Measurements from ENCODE around the gene SLF2. TPM values are rescaled to one million over a fixed set of nuclear protein-coding genes. Genes with fewer than 3 reads are reported as not detected.
A peak's percentile ranks its signal among the peaks of the same experiment; 100 is the strongest.
"Not testable (repeated sequence)": the region's sequence is repeated elsewhere in the genome, so short reads cannot be mapped to it uniquely, and the experiment has no call there.

The SLF2 gene
- polyA plus RNA-seq, 4 donors, result 25.8 to 50.7 (median 35.5) TPM

GRCh38 chr10:100975397-100975796 lies 62.6 kb downstream of the SLF2 start:
- DNase-seq (ENCODE audit: low read depth in 4 of 4, low spot score in 2 of 4), result not testable (repeated sequence)

GRCh38 chr10:100976906-100977305 lies 64.1 kb downstream of the SLF2 start:
- DNase-seq (ENCODE audit: low read depth in 4 of 4, low spot score in 2 of 4), result no peak

GRCh38 chr10:100977436-100977835 lies 64.7 kb downstream of the SLF2 start:
- DNase-seq (ENCODE audit: low read depth in 4 of 4, low spot score in 2 of 4), result no peak

GRCh38 chr10:100978121-100978900 lies 65.5 kb downstream of the SLF2 start:
- no peak for DNase-seq (ENCODE audit: low read depth in 4 of 4, low spot score in 2 of 4)

- no peak for DNase-seq (ENCODE audit: low read depth in 4 of 4, low spot score in 2 of 4)
Observed at GRCh38 chr10:100978901-100979195, 66.1 kb downstream of the SLF2 start.

DNA sequence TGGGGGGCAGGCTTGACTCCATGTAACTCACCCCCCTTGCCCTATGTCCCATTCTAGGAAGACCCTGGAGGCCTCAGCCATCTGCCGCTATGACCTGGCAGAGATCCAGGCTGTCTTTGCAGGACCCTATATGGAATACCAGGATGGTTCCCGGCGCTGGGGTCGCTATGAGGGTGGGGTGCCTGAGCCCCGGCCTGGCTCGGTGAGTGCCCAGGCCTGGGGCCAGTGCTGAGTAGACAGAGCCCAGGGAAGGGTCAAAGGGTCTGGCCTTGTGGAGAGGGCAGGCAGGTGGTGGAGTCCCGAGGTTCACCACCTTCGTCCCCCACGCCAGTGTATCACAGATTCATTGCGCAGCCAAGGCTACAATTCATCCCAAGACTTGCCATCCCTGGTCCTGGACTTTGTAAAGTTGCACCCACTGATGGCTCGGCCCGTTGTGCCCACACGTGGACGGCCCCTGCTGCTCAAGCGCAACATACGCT lies 67.1 kb downstream of the SLF2 start:
- DNase-seq (ENCODE audit: low read depth in 4 of 4, low spot score in 2 of 4), result no peak

DNA sequence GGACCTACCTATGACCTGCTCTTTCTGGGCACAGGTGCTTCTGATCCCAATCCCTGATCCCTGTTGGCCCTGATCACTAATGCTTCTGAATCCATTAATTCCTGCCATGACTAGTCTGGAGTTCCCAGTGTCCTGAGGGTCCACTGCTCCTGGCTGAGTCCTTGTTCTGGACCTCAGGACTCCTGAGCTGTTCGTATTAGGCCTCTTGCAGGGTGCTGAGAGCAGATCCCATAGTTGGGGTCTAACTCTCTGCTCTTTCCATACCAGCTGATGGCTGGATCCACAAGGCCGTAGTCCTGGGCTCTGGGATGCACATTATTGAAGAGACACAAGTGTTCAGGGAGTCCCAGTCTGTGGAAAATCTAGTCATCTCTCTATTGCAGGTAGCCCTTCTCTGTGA lies 67.5 kb downstream of the SLF2 start:
- no peak for DNase-seq (ENCODE audit: low read depth in 4 of 4, low spot score in 2 of 4)

GRCh38 chr10:100980711-100981110 lies 67.9 kb downstream of the SLF2 start:
- DNase-seq (ENCODE audit: low read depth in 4 of 4, low spot score in 2 of 4), result no peak

DNA sequence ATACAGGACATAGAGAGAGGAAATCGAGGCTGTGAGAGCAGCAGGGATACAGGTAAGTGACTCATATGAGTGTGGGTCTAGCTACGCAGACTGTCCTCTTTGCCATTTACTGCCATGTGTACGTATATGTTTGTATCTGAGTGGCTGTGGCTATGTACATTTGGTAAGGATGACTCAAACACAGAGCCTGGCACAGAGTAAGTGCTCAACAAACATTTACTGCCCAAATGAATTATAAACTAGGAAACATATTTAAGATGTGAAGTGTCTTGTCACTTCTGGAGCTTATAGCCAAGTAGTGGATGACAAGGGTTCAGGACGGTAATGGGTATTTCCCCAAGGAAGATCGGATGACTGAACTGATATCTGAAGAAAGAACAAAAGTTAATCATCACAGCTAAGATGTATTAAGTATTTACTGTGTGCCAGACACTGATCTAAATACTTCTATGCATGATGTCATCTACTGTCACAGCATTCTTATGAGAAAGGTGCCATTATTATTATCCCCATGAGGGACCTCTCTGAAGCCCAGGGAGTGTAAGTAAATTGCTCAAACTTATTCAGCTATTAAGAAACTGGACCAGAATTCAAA lies 68.5 kb downstream of the SLF2 start:
- DNase-seq (ENCODE audit: low read depth in 4 of 4, low spot score in 2 of 4), result no peak

DNA sequence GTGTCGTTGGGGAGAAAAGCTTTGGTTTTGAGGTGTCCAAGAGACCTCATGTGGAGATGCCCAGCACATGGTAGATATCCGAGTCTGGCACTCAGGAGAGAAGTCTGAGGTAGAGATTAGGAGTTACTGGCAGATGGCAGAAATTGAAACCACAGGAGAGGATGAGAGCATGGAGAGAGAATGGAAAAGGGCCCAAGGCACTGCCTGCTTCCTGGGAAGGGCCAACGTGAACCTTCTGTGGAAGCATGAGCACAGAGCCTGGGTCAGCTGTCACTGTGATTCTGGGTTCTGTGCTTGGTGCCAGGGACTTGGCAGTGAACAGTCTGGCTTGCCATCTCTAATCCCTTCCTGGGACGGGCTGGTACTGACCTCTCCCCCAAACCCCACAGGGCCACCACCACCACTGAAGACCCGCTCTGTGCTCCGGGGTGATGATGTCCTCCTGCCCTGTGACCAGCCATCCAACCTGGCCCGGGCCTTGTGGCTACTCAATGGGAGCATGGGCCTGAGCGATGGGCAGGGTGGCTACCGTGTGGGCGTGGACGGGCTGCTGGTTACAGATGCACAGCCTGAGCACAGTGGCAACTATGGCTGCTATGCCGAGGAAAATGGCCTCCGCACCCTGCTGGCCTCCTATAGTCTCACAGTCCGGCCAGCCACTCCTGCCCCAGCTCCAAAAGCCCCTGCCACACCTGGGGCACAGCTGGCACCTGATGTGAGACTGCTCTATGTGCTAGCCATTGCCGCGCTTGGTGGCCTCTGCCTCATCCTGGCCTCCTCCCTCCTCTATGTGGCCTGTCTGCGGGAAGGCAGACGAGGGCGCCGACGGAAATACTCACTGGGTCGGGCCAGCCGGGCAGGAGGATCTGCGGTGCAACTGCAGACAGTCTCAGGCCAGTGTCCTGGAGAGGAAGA lies 70.4 kb downstream of the SLF2 start:
- DNase-seq (ENCODE audit: low read depth in 4 of 4, low spot score in 2 of 4), result no peak

GRCh38 chr10:100983868-100984671 lies 71.3 kb downstream of the SLF2 start:
- no peak for DNase-seq (ENCODE audit: low read depth in 4 of 4, low spot score in 2 of 4)

DNA sequence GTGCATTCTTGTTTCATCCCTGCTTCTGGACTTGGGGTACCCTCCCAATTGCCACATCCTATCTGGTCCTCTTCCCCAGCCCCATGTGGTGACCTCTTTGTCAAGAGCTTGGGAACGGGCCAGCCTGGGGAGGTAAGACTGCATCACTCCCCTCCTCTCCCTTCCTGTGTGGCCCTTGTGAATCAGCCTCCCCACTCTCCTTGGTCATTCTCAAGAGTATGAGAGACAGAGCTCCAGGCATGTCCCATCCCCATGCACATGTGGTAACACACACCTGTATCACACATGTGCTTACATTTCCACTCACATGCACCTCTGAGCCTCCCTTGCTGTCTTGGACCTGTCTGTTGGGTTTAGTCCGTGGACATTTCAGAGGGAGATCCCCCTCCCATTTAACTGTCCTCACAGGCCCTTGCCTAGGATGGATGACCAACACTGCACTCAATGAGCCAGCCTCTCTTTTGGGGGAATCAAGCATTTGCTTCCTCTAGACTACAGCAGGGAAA lies 72.0 kb downstream of the SLF2 start:
- no peak for DNase-seq (ENCODE audit: low read depth in 4 of 4, low spot score in 2 of 4)

- DNase-seq (ENCODE audit: low read depth in 4 of 4, low spot score in 2 of 4), result no peak
Observed at GRCh38 chr10:100985336-100985735, 72.6 kb downstream of the SLF2 start.

DNA sequence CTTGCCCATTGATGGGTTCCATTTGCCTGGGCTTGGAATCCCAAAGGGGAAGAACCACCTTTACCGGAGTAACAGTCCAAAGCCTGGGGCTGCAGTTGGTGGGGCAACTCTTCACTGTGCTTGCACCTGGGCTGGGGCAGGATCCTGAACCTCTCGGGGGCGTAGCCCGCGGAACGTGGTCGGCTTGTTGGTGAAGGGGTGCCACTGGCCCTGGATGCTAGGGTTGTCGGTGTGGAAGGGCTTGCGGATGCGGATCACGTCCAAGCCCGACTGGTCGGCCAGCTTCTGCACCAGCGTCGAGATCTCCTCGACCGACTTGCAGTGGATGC lies 73.8 kb downstream of the SLF2 start:
- no peak for DNase-seq (ENCODE audit: low read depth in 4 of 4, low spot score in 2 of 4)

DNA sequence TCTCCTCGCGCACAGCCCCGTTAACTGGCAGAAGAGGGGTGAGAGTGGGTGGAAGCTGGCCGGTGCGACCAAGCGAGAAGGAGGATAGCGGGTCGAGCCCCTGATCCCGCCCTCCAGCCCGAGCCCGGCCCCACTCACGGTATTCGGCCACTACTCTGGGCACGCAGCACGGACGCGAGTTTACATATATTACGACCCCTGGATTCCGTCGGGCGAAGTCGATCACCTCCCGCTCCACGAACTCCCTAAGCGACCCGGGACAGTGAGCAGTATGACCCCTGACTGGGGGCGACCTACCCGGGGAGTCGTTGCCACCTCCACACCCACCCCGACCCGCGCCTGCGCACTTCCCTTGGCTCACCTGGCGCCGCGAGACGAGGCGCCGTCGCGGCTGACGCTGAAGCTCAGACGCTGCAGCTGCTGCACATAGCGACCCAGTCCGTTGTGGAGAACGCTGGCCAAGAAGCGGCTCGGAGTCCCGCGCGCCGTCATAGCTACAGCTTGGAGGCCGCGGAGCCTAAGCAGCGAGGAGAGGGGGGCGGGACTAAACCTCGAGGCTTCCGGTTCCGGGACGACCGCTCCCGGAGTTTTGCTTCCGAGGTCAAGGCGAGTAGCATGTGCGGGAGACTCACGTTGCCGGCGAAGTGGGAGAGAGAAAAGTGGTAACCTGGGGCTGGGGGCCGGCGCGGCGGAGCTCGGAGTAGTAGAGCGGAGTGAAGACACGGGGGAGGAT lies 74.4 kb downstream of the SLF2 start, which contains the start of the genes MRPL43 and TWNK:
Gene MRPL43 (minus strand): TSS at position 546 of the 733 bp plus-strand sequence. CDS start 54 bp downstream, at position 492.
Gene TWNK (plus strand): TSS at position 592 of the 733 bp plus-strand sequence. CDS start 668 bp downstream, outside the sequence.
- peak in 2 of 4 donors; percentile 72 to 75 for DNase-seq (ENCODE audit: low read depth in 4 of 4, low spot score in 2 of 4)

DNA sequence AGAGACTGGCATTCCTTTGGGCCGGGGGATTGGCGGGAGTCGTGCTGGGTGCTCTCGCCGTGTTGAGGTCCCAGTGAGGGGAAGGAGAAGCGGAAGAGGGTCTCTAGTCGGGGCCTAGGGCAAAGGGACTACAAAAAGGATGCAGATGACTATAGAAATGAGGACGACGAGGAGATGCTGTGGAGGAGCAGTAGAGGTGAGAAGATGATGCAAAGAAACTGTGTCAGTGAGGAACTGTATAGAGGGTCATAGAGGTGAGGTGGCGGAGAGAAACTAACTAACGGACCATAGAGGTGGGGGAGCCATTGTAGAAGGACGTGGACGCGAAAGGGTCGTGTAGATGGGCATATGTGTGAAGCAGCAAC lies 74.9 kb downstream of the SLF2 start:
- DNase-seq (ENCODE audit: low read depth in 4 of 4, low spot score in 2 of 4), result no peak

DNA sequence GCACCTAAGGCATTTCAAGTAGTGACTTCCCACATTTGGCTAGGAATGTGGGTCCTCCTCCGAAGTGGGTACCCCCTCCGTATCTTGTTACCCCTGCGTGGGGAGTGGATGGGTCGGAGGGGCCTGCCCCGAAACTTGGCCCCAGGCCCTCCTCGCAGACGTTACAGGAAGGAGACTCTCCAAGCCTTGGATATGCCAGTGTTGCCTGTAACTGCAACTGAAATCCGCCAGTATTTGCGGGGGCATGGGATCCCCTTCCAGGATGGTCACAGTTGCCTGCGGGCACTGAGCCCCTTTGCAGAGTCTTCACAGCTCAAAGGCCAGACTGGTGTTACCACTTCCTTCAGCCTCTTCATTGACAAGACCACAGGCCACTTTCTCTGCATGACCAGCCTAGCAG lies 75.4 kb downstream of the SLF2 start:
- DNase-seq (ENCODE audit: low read depth in 4 of 4, low spot score in 2 of 4), result no peak

DNA sequence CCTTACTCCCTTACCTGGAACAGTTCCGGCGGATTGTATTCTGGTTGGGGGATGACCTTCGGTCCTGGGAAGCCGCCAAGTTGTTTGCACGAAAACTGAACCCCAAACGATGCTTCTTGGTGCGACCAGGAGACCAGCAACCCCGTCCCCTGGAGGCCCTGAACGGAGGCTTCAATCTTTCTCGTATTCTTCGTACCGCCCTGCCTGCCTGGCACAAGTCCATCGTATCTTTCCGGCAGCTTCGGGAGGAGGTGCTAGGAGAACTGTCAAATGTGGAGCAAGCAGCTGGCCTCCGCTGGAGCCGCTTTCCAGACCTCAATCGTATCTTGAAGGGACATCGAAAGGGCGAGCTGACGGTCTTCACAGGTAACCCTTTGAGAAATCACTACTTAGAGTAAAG lies 76.3 kb downstream of the SLF2 start:
- no peak for DNase-seq (ENCODE audit: low read depth in 4 of 4, low spot score in 2 of 4)

DNA sequence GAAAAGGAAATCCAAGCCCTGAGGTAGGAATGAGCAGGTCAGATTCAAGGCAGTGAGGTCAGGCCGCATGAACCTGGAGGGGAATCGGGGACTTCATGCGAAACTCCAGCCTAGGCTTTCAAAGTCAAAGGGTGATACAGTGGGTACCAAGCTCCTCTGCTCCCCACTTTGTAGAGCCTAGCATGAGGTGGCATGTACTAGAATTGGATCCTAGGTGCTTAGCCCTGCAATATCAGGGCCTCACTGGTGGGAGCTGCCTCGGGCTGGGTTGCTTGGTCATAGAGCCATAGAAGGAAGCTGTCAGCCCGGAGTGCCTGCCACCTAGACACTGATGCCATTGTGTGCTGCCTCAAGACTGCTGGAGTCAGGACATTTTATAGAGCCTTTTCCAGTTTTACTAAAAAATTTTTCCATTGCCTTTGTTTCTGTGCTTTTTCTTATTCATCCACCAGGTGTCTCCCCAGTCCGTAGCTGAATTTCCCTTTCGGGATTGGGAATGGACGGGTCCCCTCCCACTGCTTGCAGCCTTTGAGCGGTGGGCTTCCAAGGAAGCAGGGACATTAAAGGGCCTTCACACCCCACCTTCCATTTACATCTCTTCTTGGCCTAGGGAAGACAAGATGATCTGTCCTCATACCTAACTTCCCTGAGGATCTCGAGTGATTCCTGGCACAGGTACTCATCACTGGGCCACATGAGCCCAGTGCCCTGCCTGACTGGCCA lies 81.4 kb downstream of the SLF2 start:
- peak in 1 of 4 donors; percentile 61 for DNase-seq (ENCODE audit: low read depth in 4 of 4, low spot score in 2 of 4)
